Measurements from ENCODE around the gene CCDC88C. TPM values are rescaled to one million over a fixed set of nuclear protein-coding genes. Genes with fewer than 3 reads are reported as not detected.

CCDC88C gene
- total RNA-seq, 1 donor from 2014 or later: 12.4 TPM

- peaks cover 25% of the 10 kb centered on the region for H3K4me1 Mint-ChIP-seq (ENCODE audit: low read depth, unreplicated experiment)
These were observed 62.5 kb downstream of the CCDC88C start for GRCh38 chr14:91354979-91355685.

GRCh38 chr14:91354221-91354916 is 63.3 kb downstream of the CCDC88C start:
- H3K27me3 ChIP-seq (ENCODE audit: insufficient read depth, low read length): peaks cover 20% of the 10 kb centered on the region
- peaks cover 25% of the 10 kb centered on the region for H3K4me1 Mint-ChIP-seq (ENCODE audit: low read depth, unreplicated experiment)
- FAIRE-seq (no peak), DNase-seq (ENCODE audit: low read depth) (peak; percentile 65)
- no peak overlapping the region for H2AFZ ChIP-seq (ENCODE audit: low read depth, low read length)
- no peaks in the 10 kb centered on the region for H3K36me3 ChIP-seq (ENCODE audit: insufficient read depth, low read length)
- no peak overlapping the region for H3K4me2 ChIP-seq (ENCODE audit: low read length)
- peak overlapping the region; percentile 15 for H3K27ac Mint-ChIP-seq (ENCODE audit: unreplicated experiment)
- H3K4me1 ChIP-seq (ENCODE audit: insufficient read depth, low read length): peaks cover 5% of the 10 kb centered on the region
- no peaks in the 10 kb centered on the region for H3K9me3 Mint-ChIP-seq (ENCODE audit: unreplicated experiment)
- no peaks in the 10 kb centered on the region for H3K9me3 ChIP-seq (ENCODE audit: insufficient read depth, low read depth, low read length)
- peaks cover 5% of the 10 kb centered on the region for H3K27me3 Mint-ChIP-seq (ENCODE audit: low read depth, unreplicated experiment)
- H3K4me3 ChIP-seq (ENCODE audit: insufficient read depth, low read depth, low read length): no peak overlapping the region
- no peak overlapping the region for H3K27ac ChIP-seq (ENCODE audit: low read depth, low read length)
- H3K36me3 Mint-ChIP-seq (ENCODE audit: low read depth, unreplicated experiment): peaks cover 2% of the 10 kb centered on the region
- H3K79me2 ChIP-seq (ENCODE audit: insufficient read depth, low read length): no peaks in the 10 kb centered on the region
- no peak overlapping the region for H3K4me3 Mint-ChIP-seq (ENCODE audit: unreplicated experiment)
- H4K20me1 ChIP-seq (ENCODE audit: insufficient read depth, low read length): no peaks in the 10 kb centered on the region
- H3K9ac ChIP-seq (ENCODE audit: low read length): no peak overlapping the region
- TF ChIP-seq EZH2 (IDR thresholded peaks at IDR 0.05; ENCODE audit: insufficient read depth, low read length) (no peak), CTCF (IDR thresholded peaks at IDR 0.05; ENCODE audit: insufficient read depth, low read depth, low read length) (no peak)

More at GRCh38 chr14:91354979-91355685, 62.5 kb downstream of the CCDC88C start:
- DNase-seq (ENCODE audit: low read depth): no peak
- Mint-ChIP-seq H3K4me3 (ENCODE audit: unreplicated experiment) (no peak overlapping the region), H3K36me3 (ENCODE audit: low read depth, unreplicated experiment) (peaks cover 2% of the 10 kb centered on the region), H3K27ac (ENCODE audit: unreplicated experiment) (no peak overlapping the region), H3K9me3 (ENCODE audit: unreplicated experiment) (no peaks in the 10 kb centered on the region), H3K27me3 (ENCODE audit: low read depth, unreplicated experiment) (peaks cover 5% of the 10 kb centered on the region)
- no peak for FAIRE-seq
- H2AFZ ChIP-seq (ENCODE audit: low read depth, low read length): no peak overlapping the region
- H3K9me3 ChIP-seq (ENCODE audit: insufficient read depth, low read depth, low read length): no peaks in the 10 kb centered on the region
- H3K4me2 ChIP-seq (ENCODE audit: low read length): no peak overlapping the region
- H3K27ac ChIP-seq (ENCODE audit: low read depth, low read length): no peak overlapping the region
- peaks cover 5% of the 10 kb centered on the region for H3K4me1 ChIP-seq (ENCODE audit: insufficient read depth, low read length)
- peaks cover 20% of the 10 kb centered on the region for H3K27me3 ChIP-seq (ENCODE audit: insufficient read depth, low read length)
- no peaks in the 10 kb centered on the region for H4K20me1 ChIP-seq (ENCODE audit: insufficient read depth, low read length)
- H3K79me2 ChIP-seq (ENCODE audit: insufficient read depth, low read length): no peaks in the 10 kb centered on the region
- H3K4me3 ChIP-seq (ENCODE audit: insufficient read depth, low read depth, low read length): no peak overlapping the region
- TF ChIP-seq CTCF (IDR thresholded peaks at IDR 0.05; ENCODE audit: insufficient read depth, low read depth, low read length): no peak
- TF ChIP-seq EZH2 (IDR thresholded peaks at IDR 0.05; ENCODE audit: insufficient read depth, low read length): no peak
- no peak overlapping the region for H3K9ac ChIP-seq (ENCODE audit: low read length)
- no peaks in the 10 kb centered on the region for H3K36me3 ChIP-seq (ENCODE audit: insufficient read depth, low read length)
